Erythroblast (primary cell): Measurements from ENCODE around the gene PDCD1LG2.
A peak's percentile ranks its signal among the peaks of the same experiment; 100 is the strongest.
"Not testable (repeated sequence)": the region's sequence is repeated elsewhere in the genome, so short reads cannot be mapped to it uniquely, and the experiment has no call there.

Experiments used
- DNase-seq, 2 experiments: peaks; one replicate each; lab custom pipeline; 2025; lab: John Stamatoyannopoulos, UW
- GATA1 ChIP-seq: IDR thresholded peaks from 2 replicates; pipeline ENCODE4 v1.6.1; 2011; ENCODE audit warnings: low read depth, mild to moderate bottlenecking, control low read depth, low read length, moderate library complexity
- POLR2A ChIP-seq: IDR thresholded peaks from 2 replicates; pipeline ENCODE4 v1.6.1; 2011; ENCODE audit warnings: mild to moderate bottlenecking, low read length

The PDCD1LG2 gene

DNA sequence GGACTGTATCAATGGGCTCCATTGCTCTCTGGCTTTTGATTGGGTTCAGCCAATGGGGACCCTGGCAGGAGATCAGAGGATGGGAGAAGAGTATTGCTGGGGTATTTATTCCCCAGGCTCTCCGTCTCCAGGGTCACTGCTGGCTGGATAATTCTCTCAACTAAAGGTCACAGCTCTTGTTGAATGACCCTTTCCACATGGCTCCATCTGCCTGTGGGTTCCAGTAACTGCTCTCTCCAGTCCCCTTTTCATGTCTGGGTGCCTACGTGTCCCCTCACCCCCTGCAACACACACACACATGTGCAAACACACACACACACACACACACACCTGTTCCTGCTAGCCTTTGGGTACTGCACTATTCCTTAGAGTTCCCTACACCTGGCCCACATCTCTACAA lies 64.7 kb downstream of the PDCD1LG2 start:
- DNase-seq: peak in 1 of 2 experiments; percentile 6
- no peak for TF ChIP-seq GATA1
- TF ChIP-seq POLR2A: no peak

DNA sequence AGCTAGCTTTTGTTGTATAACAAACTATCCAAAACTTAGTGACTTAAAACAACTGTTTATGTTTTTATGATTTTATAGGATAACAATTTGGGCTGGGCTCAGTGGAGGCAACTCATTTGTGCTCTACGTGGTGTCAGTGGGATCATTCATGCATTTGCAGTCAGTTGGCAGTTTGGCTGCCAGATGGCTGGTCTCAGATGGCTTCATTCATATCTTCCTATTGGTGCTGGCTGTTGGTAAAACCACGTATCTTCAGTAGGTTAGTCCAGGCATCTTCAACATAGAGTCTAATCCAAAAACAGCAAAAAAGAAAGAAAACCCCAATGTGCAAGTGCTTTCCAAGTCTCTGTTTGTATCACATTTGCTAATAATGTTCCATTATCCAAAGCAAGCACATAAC lies 66.9 kb downstream of the PDCD1LG2 start:
- no peak for TF ChIP-seq POLR2A
- no peak for TF ChIP-seq GATA1
- DNase-seq: no peak

DNA sequence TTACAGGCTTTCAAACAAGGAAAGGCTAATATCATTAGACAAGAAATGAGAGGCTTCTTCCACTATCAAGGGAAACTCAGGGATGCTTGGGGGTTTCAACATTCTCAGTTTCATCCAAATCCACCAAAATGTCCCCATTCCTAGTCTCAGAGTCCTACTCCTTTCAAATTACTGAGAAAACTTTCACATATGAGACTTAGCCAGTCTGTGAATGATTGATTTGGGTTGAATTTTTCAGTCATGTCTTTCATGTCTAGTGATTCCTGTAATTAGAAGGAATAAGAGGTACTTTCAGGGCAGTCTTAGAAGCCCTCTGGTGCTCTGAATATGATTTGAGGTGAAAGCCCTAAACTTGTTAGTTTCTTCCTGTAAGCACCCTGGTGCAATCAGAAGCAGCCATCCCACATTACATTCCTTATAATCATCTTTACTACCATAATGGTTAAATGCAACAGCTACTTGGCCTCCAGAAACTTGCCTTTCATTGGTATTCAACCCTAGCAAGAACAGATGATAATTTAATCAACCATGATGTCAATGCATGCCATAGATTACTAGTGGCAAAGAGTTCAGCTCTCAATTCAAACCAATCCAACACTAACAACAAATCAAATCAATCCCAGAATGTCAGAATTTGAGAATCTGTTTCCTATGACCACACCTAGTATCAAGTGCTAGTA lies 67.8 kb downstream of the PDCD1LG2 start:
- no peak for DNase-seq
- TF ChIP-seq GATA1 (no peak), POLR2A (no peak)

DNA sequence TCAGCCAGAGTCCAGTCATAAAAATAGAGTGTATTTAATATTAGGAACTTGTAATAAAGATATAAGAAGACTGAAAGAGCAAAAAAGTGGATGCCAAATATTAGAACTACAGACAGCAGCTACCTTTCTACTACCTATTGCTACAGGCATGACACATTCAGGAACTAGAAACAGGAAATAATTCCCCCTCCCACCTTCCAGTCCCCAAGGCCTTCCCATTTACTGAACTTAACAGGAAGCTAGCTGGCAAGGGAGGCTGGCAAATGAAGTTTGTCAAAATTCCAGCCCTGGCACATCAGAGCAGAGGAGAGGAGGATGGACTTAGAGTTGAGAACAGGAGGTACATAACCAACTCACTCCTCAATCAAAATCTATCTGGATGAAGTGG lies 68.4 kb downstream of the PDCD1LG2 start:
- no peak for DNase-seq
- TF ChIP-seq GATA1: no peak
- no peak for TF ChIP-seq POLR2A

DNA sequence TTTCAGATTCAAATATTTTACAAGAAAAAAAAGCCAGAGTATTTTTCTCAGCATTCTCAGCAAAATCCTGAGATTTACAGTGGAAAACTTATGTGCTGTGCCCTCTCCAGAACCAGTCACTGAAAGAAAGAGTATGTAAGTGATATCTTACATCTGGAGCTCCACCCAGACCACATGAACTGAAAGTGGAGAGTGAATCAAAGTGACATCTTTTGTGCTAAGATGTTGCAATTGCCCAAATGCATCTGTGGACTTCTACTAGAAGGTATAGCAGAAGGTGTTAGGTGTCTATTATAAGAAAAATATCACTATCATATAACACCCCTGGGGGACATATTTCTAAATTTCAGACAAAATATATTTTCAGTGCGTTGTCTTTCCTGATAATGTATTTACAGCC lies 69.5 kb downstream of the PDCD1LG2 start:
- TF ChIP-seq GATA1 (no peak), POLR2A (no peak)
- DNase-seq: no peak

DNA sequence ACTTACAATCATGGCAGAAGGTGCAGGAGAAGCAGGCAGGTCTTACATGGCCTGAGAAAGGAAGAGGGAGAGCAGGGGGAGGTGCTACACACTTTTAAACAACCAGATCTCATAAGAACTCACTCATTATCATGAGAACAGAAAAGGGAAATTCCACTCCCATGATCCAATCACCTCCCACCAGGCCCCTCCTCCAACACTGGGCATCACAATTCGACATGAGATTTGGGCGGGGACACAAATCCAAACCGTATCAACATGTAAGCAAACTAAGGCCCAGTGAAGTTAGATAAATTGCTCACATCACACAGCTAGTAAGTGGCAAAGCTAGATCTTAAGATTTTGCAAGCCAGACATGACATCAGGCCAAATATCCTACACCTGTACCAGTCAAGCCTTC lies 70.3 kb downstream of the PDCD1LG2 start:
- DNase-seq: no peak
- TF ChIP-seq POLR2A: no peak
- TF ChIP-seq GATA1: no peak

DNA sequence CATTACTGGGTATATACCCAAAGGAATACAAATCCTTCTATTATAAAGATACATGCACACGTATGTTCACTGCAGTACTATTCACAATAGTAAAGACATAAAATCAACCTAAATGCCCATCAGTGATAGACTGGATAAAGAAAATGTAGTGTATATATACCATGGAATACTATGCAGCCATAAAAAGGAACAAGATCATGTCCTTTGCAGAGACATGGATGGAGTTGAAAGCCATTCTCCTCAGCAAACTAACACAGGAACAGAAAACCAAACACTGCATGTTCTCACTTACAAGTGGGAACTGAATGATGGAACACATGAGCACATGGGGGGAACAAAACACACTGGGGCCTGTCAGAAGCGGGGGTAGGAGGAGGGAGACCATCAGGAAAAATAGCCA lies 71.4 kb downstream of the PDCD1LG2 start:
- DNase-seq: not testable (repeated sequence)

DNA sequence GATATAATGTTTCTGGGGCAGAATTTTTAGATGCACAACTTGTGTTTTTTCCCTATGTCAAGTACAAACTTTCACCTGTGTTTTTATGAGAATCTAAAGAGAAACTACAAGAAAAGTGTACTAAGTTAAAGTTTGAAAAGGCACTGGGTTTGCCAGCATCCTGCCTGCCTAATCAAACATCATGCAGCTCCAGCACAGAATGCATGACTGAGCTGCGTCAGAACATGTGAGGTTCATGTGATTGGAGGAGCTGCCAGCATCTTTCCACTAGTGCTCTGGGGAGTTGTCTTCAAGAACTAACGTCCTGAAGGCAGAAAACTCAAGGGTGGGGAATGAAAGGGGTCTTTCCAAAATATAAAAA lies 72.5 kb downstream of the PDCD1LG2 start:
- TF ChIP-seq POLR2A (no peak), GATA1 (no peak)
- no peak for DNase-seq

DNA sequence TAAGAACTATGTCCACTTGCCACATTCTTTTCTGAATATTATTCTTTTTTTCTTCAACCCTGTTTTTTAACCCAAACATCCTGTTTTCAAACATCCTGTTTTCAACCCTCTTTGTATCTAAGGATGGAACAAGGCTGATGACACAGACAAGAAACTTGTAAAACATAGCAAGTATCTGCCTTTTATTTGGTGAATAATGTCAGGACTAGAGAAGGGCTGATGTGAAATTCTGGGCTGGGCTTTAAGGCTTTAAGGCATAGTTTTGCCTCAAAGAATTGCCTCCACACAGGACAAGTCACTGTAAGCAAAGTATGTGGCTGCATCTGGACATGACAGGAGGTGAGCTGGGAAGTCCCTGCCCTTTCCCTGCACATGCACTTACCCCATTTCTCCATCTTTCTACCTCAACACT lies 76.1 kb downstream of the PDCD1LG2 start:
- no peak for TF ChIP-seq POLR2A
- TF ChIP-seq GATA1: no peak
- no peak for DNase-seq

DNA sequence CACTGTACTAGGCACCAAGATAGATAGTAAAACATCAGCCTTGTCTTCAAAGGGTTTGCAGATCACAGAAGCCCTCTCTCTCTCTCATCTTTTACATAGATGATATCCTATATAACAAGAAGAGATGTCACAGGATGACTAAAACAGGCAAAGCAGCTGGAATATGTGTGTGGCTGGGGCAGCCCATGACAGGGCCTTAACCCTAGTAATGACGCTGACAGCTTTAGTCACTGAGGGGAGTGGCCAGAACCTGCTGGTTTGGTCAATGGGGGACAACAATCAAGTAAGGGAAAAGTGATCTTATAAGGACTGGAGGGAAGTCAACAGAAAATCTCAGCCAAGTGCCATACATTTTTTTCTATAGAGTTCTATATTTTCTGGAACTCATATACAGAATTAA lies 76.7 kb downstream of the PDCD1LG2 start:
- DNase-seq: peak in 1 of 2 experiments; percentile 4
- TF ChIP-seq POLR2A (no peak), GATA1 (no peak)

DNA sequence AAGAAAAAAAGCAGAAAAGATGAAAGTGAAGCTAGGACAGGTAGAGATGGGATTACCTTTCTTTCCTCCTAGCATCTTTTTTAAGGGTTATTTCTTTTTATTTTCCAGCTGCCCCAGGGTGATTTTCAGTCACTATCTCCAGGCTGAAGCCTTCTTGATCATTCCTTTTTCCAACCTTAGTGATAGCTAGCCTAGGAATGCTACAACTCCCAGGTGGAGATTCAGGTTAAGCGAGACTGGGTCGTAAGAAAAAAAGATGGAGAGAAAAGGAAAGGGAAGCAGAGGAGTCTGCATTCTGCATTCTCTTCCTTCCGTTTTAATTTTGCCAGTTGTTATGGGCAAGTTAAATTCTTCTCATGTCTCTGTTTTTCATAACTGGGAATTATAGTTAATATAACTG lies 81.9 kb downstream of the PDCD1LG2 start:
- TF ChIP-seq GATA1 (no peak), POLR2A (no peak)
- no peak for DNase-seq

DNA sequence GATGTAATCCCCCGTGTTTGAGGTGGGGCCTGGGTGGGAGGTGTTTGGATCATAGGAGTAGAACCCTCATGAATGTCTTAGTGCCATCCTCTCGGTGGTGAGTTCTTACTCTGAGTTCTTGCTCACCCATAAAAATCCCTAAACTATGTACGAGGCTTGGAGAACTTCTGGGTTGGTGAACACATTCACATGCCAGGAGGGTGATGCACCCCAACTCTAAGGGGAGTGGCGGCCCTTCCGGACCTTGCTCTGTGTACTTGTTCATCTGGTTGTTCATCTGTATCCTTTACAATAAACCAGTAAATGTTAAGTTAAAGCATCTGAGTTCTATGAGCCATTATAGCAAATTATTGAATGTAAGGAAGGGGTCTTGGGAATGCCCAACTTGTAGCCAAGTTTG lies 82.6 kb downstream of the PDCD1LG2 start:
- TF ChIP-seq GATA1 (no peak), POLR2A (no peak)

DNA sequence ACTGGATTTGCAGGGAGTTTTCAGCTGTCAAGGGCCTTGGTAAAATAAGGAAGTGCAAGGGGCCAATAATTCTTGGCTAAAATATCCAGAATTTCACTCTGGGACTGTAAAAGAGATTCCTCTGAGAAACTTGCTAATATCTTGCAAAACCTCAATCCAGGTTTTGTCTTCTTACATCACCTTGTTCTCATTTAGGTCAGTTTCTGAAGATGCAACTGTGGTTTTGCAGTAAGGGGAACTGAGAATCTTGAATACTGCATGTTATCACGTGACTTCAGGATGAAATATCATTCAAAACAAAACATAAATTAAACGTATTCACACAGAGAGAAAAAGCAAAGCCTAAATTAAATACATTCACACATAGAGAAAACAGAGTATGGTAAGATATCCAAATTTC lies 83.6 kb downstream of the PDCD1LG2 start:
- no peak for DNase-seq
- TF ChIP-seq GATA1: no peak
- TF ChIP-seq POLR2A: no peak

More for the DNA sequence above, 82.6 kb downstream of the PDCD1LG2 start:
- no peak for DNase-seq

DNA sequence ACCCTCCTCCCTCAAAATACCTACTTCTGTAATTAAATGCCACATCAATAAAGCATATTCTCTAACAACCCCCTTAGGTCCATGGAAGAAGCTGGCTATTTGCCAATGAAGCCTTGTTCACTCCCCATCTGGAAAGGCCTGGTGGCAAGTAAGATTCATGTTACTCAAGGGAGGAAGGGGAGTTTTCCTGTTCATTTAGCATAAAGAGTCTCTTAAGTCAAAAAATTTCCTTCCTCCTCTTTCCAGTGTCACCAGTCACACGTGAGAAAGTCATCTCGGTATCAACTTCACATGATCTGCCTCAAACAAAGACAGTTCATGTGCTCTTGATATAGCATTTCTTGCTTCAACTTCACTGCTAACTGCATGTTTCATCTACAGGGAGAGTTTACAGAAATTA lies 85.8 kb downstream of the PDCD1LG2 start:
- DNase-seq: no peak
- TF ChIP-seq GATA1 (no peak), POLR2A (no peak)
